ENCODE data around the gene PTS. TPM values are rescaled to one million over a fixed set of nuclear protein-coding genes. Genes with fewer than 3 reads are reported as not detected.

PTS gene
- 48.8 and 78.2 TPM in 2 replicates for total RNA-seq

GRCh38 chr11:112226062-112226830, at the start of gene PTS:
Gene PTS, plus strand, starts transcription at chr11:112226428. Its CDS starts 16 bp downstream, at chr11:112226444.

GRCh38 chr11:112260490-112260889, 34.3 kb downstream of the PTS start, which contains the start of gene PLET1:
Gene PLET1, minus strand, starts transcription at chr11:112260860. Its CDS starts 271 bp downstream, at chr11:112260589.

Other genes starting within 250 kb of the PTS start
- 33.7 and 38.3 TPM in 2 replicates for gene DLAT, start 201.0 kb upstream of the PTS start, total RNA-seq
- 0.39 and 1.3 TPM in 2 replicates for gene PIH1D2, start 152.4 kb upstream of the PTS start, total RNA-seq
- gene NKAPD1, start 152.1 kb upstream of the PTS start, total RNA-seq, result 11.1 and 14.9 TPM in 2 replicates
- 30.9 and 42.5 TPM in 2 replicates for gene TIMM8B, start 139.7 kb upstream of the PTS start, total RNA-seq
- 86.8 and 103 TPM in 2 replicates for gene SDHD, start 139.6 kb upstream of the PTS start, total RNA-seq
- gene IL18, start 62.3 kb upstream of the PTS start, total RNA-seq, result 31.6 and 49.2 TPM in 2 replicates
- gene TEX12, start 59.1 kb upstream of the PTS start, total RNA-seq, result not detected in 2 replicates
- gene BCO2, start 50.9 kb upstream of the PTS start, total RNA-seq, result 0.80 and 3.7 TPM in 2 replicates
- gene PLET1, start 34.4 kb downstream of the PTS start, total RNA-seq, result not detected in 2 replicates